ENCODE measurements around the gene RFX3. TPM values are rescaled to one million over a fixed set of nuclear protein-coding genes. Genes with fewer than 3 reads are reported as not detected.
A peak's percentile ranks its signal among the peaks of the same experiment; 100 is the strongest.

Gene RFX3
- total RNA-seq, 4 donors from 2014 or later, result 10.9 to 20.8 (median 13.7) TPM

GRCh38 chr9:3336951-3337350, 188.8 kb downstream of the RFX3 start:
- Histone ChIP-seq H3K36me3 (no peaks in the 10 kb centered on the region), H3K27me3 (no peaks in the 10 kb centered on the region), H3K27ac (peak overlapping the region; percentile 23 to 90 (median 68)), H3K9me3 (no peaks in the 10 kb centered on the region), H3K4me1 (peaks cover 0 to 27% (median 4%) of the 10 kb centered on the region in 4 donors), H3K4me3 (no peak overlapping the region)
- DNase-seq (ENCODE audit: low spot score in 2 of 2), result no peak
- no peak for TF ChIP-seq CTCF (IDR thresholded peaks at IDR 0.05)
- no peak for TF ChIP-seq EP300 (IDR thresholded peaks at IDR 0.05)
- TF ChIP-seq POLR2A (IDR thresholded peaks at IDR 0.05), result no peak
- 78 to 96% methylated on average over 3 of the region's 3 CpGs for WGBS, 2 donors

- WGBS, 2 donors, result 77 to 79% methylated on average over 2 of the region's 2 CpGs
- Histone ChIP-seq H3K27ac (no peak overlapping the region), H3K4me3 (no peak overlapping the region), H3K36me3 (peaks cover 0 to 4% (median 0%) of the 10 kb centered on the region in 3 donors), H3K4me1 (peaks cover 0 to 18% (median 3%) of the 10 kb centered on the region in 4 donors), H3K27me3 (no peaks in the 10 kb centered on the region), H3K9me3 (no peaks in the 10 kb centered on the region)
- no peak for DNase-seq (ENCODE audit: low spot score in 2 of 2)
- TF ChIP-seq CTCF (IDR thresholded peaks at IDR 0.05) (no peak), POLR2A (IDR thresholded peaks at IDR 0.05) (no peak), EP300 (IDR thresholded peaks at IDR 0.05) (peak in 1 of 2 donors; percentile 31)
Measured at GRCh38 chr9:3332802-3333201, 193.0 kb downstream of the RFX3 start.

GRCh38 chr9:3331801-3332200, 194.0 kb downstream of the RFX3 start:
- peak in 2 of 5 experiments; percentile 11 to 34 for TF ChIP-seq CTCF (IDR thresholded peaks at IDR 0.05)
- TF ChIP-seq EP300 (IDR thresholded peaks at IDR 0.05), result no peak
- no peaks in the 10 kb centered on the region for H3K9me3 ChIP-seq
- 64 to 67% methylated on average over 2 of the region's 2 CpGs for WGBS, 2 donors

GRCh38 chr9:3330792-3331420, 194.9 kb downstream of the RFX3 start:
- TF ChIP-seq POLR2A (IDR thresholded peaks at IDR 0.05) (no peak), CTCF (IDR thresholded peaks at IDR 0.05) (no peak), EP300 (IDR thresholded peaks at IDR 0.05) (no peak)
- Histone ChIP-seq H3K9me3 (no peaks in the 10 kb centered on the region), H3K36me3 (peaks cover 0 to 8% (median 0%) of the 10 kb centered on the region in 3 donors), H3K27me3 (no peaks in the 10 kb centered on the region), H3K4me1 (no peaks in the 10 kb centered on the region), H3K27ac (no peak overlapping the region), H3K4me3 (no peak overlapping the region)
- DNase-seq (ENCODE audit: low spot score in 2 of 2), result no peak

More at GRCh38 chr9:3331801-3332200, 194.0 kb downstream of the RFX3 start:
- H3K27ac ChIP-seq, result no peak overlapping the region
- H3K4me1 ChIP-seq, result peaks cover 0 to 8% (median 0%) of the 10 kb centered on the region in 4 donors
- H3K36me3 ChIP-seq, result peaks cover 0 to 4% (median 0%) of the 10 kb centered on the region in 3 donors
- H3K4me3 ChIP-seq, result no peak overlapping the region
- DNase-seq (ENCODE audit: low spot score in 2 of 2), result no peak
- no peaks in the 10 kb centered on the region for H3K27me3 ChIP-seq

DNA sequence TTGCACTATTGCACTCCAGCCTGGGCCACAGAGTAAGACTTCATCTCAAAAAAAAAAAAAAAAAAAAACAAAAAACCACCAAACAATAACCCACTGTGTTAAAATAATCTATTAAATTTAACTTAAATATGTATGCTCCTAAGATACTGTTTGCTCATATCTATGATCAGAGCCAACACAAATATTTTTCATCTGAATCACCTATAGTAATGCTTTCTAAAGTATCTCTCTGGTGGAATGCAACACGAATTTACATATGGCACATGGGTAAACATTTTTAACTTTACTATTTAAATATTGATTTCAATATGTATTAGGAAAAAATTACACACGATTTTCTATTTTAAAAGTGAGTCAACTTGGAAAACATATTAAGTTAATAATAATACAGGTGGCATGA, 196.4 kb downstream of the RFX3 start:
- Histone ChIP-seq H3K9me3 (no peaks in the 10 kb centered on the region), H3K27me3 (no peaks in the 10 kb centered on the region), H3K4me1 (no peaks in the 10 kb centered on the region), H3K36me3 (peaks cover 0 to 8% (median 0%) of the 10 kb centered on the region in 3 donors), H3K27ac (no peak overlapping the region), H3K4me3 (no peak overlapping the region)
- no peak for DNase-seq (ENCODE audit: low spot score in 2 of 2)
- TF ChIP-seq POLR2A (IDR thresholded peaks at IDR 0.05), result no peak
- WGBS, 2 donors, result 61 to 67% methylated on average over 2 of the region's 2 CpGs
